Measurements from ENCODE around the gene PCDH15. TPM values are rescaled to one million over a fixed set of nuclear protein-coding genes. Genes with fewer than 3 reads are reported as not detected.

Gene PCDH15
- total and polyA plus RNA-seq, 9 donors, result 0.10 to 1.2 (median 0.49) TPM

GRCh38 chr10:54342058-54342457 is 459.0 kb downstream of the PCDH15 start:
- no peaks in the 10 kb centered on the region for H3K4me1 ChIP-seq (ENCODE audit: control insufficient read depth, insufficient read depth, low read length)
- no peaks in the 10 kb centered on the region for H3K27me3 ChIP-seq (ENCODE audit: control insufficient read depth, insufficient read depth, low read length)
- H3K27ac ChIP-seq (ENCODE audit: low read length), result no peak overlapping the region
- peaks cover 4% of the 10 kb centered on the region for H3K9me3 ChIP-seq (replicated peaks; ENCODE audit: control insufficient read depth, low read depth, low read length)
- H3K4me3 ChIP-seq (ENCODE audit: low read length), result no peak overlapping the region
- 62% methylated on average over 2 of the region's 2 CpGs for WGBS (ENCODE audit: insufficient coverage)
- no peaks in the 10 kb centered on the region for H3K36me3 ChIP-seq (ENCODE audit: control insufficient read depth, insufficient read depth, low read length)
- no peak for DNase-seq

GRCh38 chr10:54335296-54335695 is 465.7 kb downstream of the PCDH15 start:
- Histone ChIP-seq H3K36me3 (ENCODE audit: control insufficient read depth, insufficient read depth, low read length) (no peaks in the 10 kb centered on the region), H3K4me1 (ENCODE audit: control insufficient read depth, insufficient read depth, low read length) (no peaks in the 10 kb centered on the region), H3K4me3 (ENCODE audit: low read length) (no peak overlapping the region), H3K27ac (ENCODE audit: low read length) (no peak overlapping the region), H3K27me3 (ENCODE audit: control insufficient read depth, insufficient read depth, low read length) (no peaks in the 10 kb centered on the region), H3K9me3 (replicated peaks; ENCODE audit: control insufficient read depth, low read depth, low read length) (peaks cover 2% of the 10 kb centered on the region)
- WGBS (ENCODE audit: insufficient coverage), result no CpG with 5 or more reads among the region's 2 CpGs
- no peak for DNase-seq

GRCh38 chr10:54319341-54319740 is 481.7 kb downstream of the PCDH15 start:
- WGBS (ENCODE audit: insufficient coverage), result no CpG with 5 or more reads among the region's 2 CpGs

GRCh38 chr10:54318470-54318869 is 482.6 kb downstream of the PCDH15 start:
- Histone ChIP-seq H3K27ac (ENCODE audit: low read length) (no peak overlapping the region), H3K36me3 (ENCODE audit: control insufficient read depth, insufficient read depth, low read length) (no peaks in the 10 kb centered on the region), H3K4me3 (ENCODE audit: low read length) (no peak overlapping the region), H3K27me3 (ENCODE audit: control insufficient read depth, insufficient read depth, low read length) (no peaks in the 10 kb centered on the region), H3K4me1 (ENCODE audit: control insufficient read depth, insufficient read depth, low read length) (no peaks in the 10 kb centered on the region), H3K9me3 (replicated peaks; ENCODE audit: control insufficient read depth, low read depth, low read length) (no peaks in the 10 kb centered on the region)
- no peak for DNase-seq
- no CpG with 5 or more reads among the region's 1 CpG for WGBS (ENCODE audit: insufficient coverage)

More at GRCh38 chr10:54319341-54319740, 481.7 kb downstream of the PCDH15 start:
- Histone ChIP-seq H3K27ac (ENCODE audit: low read length) (no peak overlapping the region), H3K4me3 (ENCODE audit: low read length) (no peak overlapping the region), H3K27me3 (ENCODE audit: control insufficient read depth, insufficient read depth, low read length) (no peaks in the 10 kb centered on the region), H3K4me1 (ENCODE audit: control insufficient read depth, insufficient read depth, low read length) (no peaks in the 10 kb centered on the region), H3K9me3 (replicated peaks; ENCODE audit: control insufficient read depth, low read depth, low read length) (no peaks in the 10 kb centered on the region), H3K36me3 (ENCODE audit: control insufficient read depth, insufficient read depth, low read length) (no peaks in the 10 kb centered on the region)
- no peak for DNase-seq

GRCh38 chr10:54314430-54314829 is 486.6 kb downstream of the PCDH15 start:
- no peaks in the 10 kb centered on the region for H3K27me3 ChIP-seq (ENCODE audit: control insufficient read depth, insufficient read depth, low read length)
- no peak for DNase-seq
- H3K9me3 ChIP-seq (replicated peaks; ENCODE audit: control insufficient read depth, low read depth, low read length), result no peaks in the 10 kb centered on the region
- no peaks in the 10 kb centered on the region for H3K4me1 ChIP-seq (ENCODE audit: control insufficient read depth, insufficient read depth, low read length)
- no peak overlapping the region for H3K4me3 ChIP-seq (ENCODE audit: low read length)
- H3K36me3 ChIP-seq (ENCODE audit: control insufficient read depth, insufficient read depth, low read length), result no peaks in the 10 kb centered on the region
- no CpG with 5 or more reads among the region's 3 CpGs for WGBS (ENCODE audit: insufficient coverage)
- H3K27ac ChIP-seq (ENCODE audit: low read length), result no peak overlapping the region

- peaks cover 2% of the 10 kb centered on the region for H3K9me3 ChIP-seq (replicated peaks; ENCODE audit: control insufficient read depth, low read depth, low read length)
- no peaks in the 10 kb centered on the region for H3K4me1 ChIP-seq (ENCODE audit: control insufficient read depth, insufficient read depth, low read length)
- no peaks in the 10 kb centered on the region for H3K36me3 ChIP-seq (ENCODE audit: control insufficient read depth, insufficient read depth, low read length)
- WGBS (ENCODE audit: insufficient coverage), result no CpG with 5 or more reads among the region's 2 CpGs
- no peak overlapping the region for H3K4me3 ChIP-seq (ENCODE audit: low read length)
- H3K27ac ChIP-seq (ENCODE audit: low read length), result no peak overlapping the region
- H3K27me3 ChIP-seq (ENCODE audit: control insufficient read depth, insufficient read depth, low read length), result no peaks in the 10 kb centered on the region
- DNase-seq, result no peak
These were observed 516.4 kb downstream of the PCDH15 start for GRCh38 chr10:54284526-54285193.

- no CpG with 5 or more reads among the region's 2 CpGs for WGBS (ENCODE audit: insufficient coverage)
- DNase-seq, result no peak
- Histone ChIP-seq H3K36me3 (ENCODE audit: control insufficient read depth, insufficient read depth, low read length) (no peaks in the 10 kb centered on the region), H3K4me1 (ENCODE audit: control insufficient read depth, insufficient read depth, low read length) (no peaks in the 10 kb centered on the region), H3K27me3 (ENCODE audit: control insufficient read depth, insufficient read depth, low read length) (no peaks in the 10 kb centered on the region), H3K27ac (ENCODE audit: low read length) (no peak overlapping the region), H3K9me3 (replicated peaks; ENCODE audit: control insufficient read depth, low read depth, low read length) (no peaks in the 10 kb centered on the region), H3K4me3 (ENCODE audit: low read length) (no peak overlapping the region)
These were observed 519.0 kb downstream of the PCDH15 start for GRCh38 chr10:54282012-54282411.

GRCh38 chr10:54266395-54266794 is 534.6 kb downstream of the PCDH15 start:
- Histone ChIP-seq H3K36me3 (ENCODE audit: control insufficient read depth, insufficient read depth, low read length) (no peaks in the 10 kb centered on the region), H3K27me3 (ENCODE audit: control insufficient read depth, insufficient read depth, low read length) (no peaks in the 10 kb centered on the region), H3K27ac (ENCODE audit: low read length) (no peak overlapping the region), H3K4me3 (ENCODE audit: low read length) (no peak overlapping the region), H3K4me1 (ENCODE audit: control insufficient read depth, insufficient read depth, low read length) (no peaks in the 10 kb centered on the region), H3K9me3 (replicated peaks; ENCODE audit: control insufficient read depth, low read depth, low read length) (peaks cover 5% of the 10 kb centered on the region)
- no peak for DNase-seq
- no CpG with 5 or more reads among the region's 1 CpG for WGBS (ENCODE audit: insufficient coverage)

GRCh38 chr10:54262726-54263125 is 538.3 kb downstream of the PCDH15 start:
- no peaks in the 10 kb centered on the region for H3K4me1 ChIP-seq (ENCODE audit: control insufficient read depth, insufficient read depth, low read length)
- 84% methylated on average over 3 of the region's 5 CpGs for whole genome bisulfite sequencing (ENCODE audit: insufficient coverage)
- no peaks in the 10 kb centered on the region for H3K27me3 ChIP-seq (ENCODE audit: control insufficient read depth, insufficient read depth, low read length)
- H3K27ac ChIP-seq (ENCODE audit: low read length), result no peak overlapping the region
- peaks cover 5% of the 10 kb centered on the region for H3K9me3 ChIP-seq (replicated peaks; ENCODE audit: control insufficient read depth, low read depth, low read length)
- no peak overlapping the region for H3K4me3 ChIP-seq (ENCODE audit: low read length)
- DNase-seq, result no peak
- no peaks in the 10 kb centered on the region for H3K36me3 ChIP-seq (ENCODE audit: control insufficient read depth, insufficient read depth, low read length)

GRCh38 chr10:54259104-54259503 is 541.9 kb downstream of the PCDH15 start:
- DNase-seq, result no peak
- Histone ChIP-seq H3K36me3 (ENCODE audit: control insufficient read depth, insufficient read depth, low read length) (no peaks in the 10 kb centered on the region), H3K4me1 (ENCODE audit: control insufficient read depth, insufficient read depth, low read length) (no peaks in the 10 kb centered on the region), H3K9me3 (replicated peaks; ENCODE audit: control insufficient read depth, low read depth, low read length) (peaks cover 5% of the 10 kb centered on the region), H3K27ac (ENCODE audit: low read length) (no peak overlapping the region), H3K27me3 (ENCODE audit: control insufficient read depth, insufficient read depth, low read length) (no peaks in the 10 kb centered on the region), H3K4me3 (ENCODE audit: low read length) (no peak overlapping the region)
- no CpG with 5 or more reads among the region's 2 CpGs for WGBS (ENCODE audit: insufficient coverage)

GRCh38 chr10:54234832-54235231 is 566.2 kb downstream of the PCDH15 start:
- no peaks in the 10 kb centered on the region for H3K4me1 ChIP-seq (ENCODE audit: control insufficient read depth, insufficient read depth, low read length)
- no peaks in the 10 kb centered on the region for H3K27me3 ChIP-seq (ENCODE audit: control insufficient read depth, insufficient read depth, low read length)
- DNase-seq, result no peak
- 73% methylated on average over 3 of the region's 4 CpGs for WGBS (ENCODE audit: insufficient coverage)
- peaks cover 7% of the 10 kb centered on the region for H3K9me3 ChIP-seq (replicated peaks; ENCODE audit: control insufficient read depth, low read depth, low read length)
- H3K36me3 ChIP-seq (ENCODE audit: control insufficient read depth, insufficient read depth, low read length), result no peaks in the 10 kb centered on the region
- no peak overlapping the region for H3K27ac ChIP-seq (ENCODE audit: low read length)
- H3K4me3 ChIP-seq (ENCODE audit: low read length), result no peak overlapping the region
